GM12878 (cell line): Measurements from ENCODE around the gene GSTM2. TPM values are rescaled to one million over a fixed set of nuclear protein-coding genes. Genes with fewer than 3 reads are reported as not detected.

Experiments
- CREB1 ChIP-seq: IDR thresholded peaks from 2 replicates; pipeline ENCODE4 v1.6.1; 2012; ENCODE audit warnings: low read depth, mild to moderate bottlenecking, inconsistent platforms
- CUX1 ChIP-seq: IDR thresholded peaks from 2 replicates; pipeline ENCODE4 v1.6.1; 2012; ENCODE audit warnings: improper control_type of control experiment, low read depth, low read length; ENCODE audit not compliant: insufficient replicate concordance
- ETV6 ChIP-seq, 2 experiments: fragments of 450-650 bp in 1 of 2; IDR thresholded peaks in 1 of 2; conservative IDR thresholded peaks in 1 of 2; 2 replicates each; pipeline ENCODE4 v1.6.1; 2014; ENCODE audit warnings: antibody characterized with exemption in 1 of 2, borderline replicate concordance in 1 of 2, low read depth in 1 of 2, mild to moderate bottlenecking in 1 of 2, moderate library complexity in 1 of 2
- IKZF1 ChIP-seq: fragments of 450-650 bp; conservative IDR thresholded peaks from 2 replicates; pipeline ENCODE4 v1.6.1; 2017; ENCODE audit warnings: antibody characterized with exemption, mild to moderate bottlenecking
- IKZF2 ChIP-seq, 2 experiments: fragments of 450-650 bp; IDR thresholded peaks; 2 replicates each; pipeline ENCODE4 v1.6.1; 2017; ENCODE audit warnings: mild to moderate bottlenecking in 2 of 2, moderate library complexity in 2 of 2
- MTA2 ChIP-seq: fragments of 450-650 bp; IDR thresholded peaks from 2 replicates; pipeline ENCODE4 v1.6.1; 2016; ENCODE audit warnings: low read depth, mild to moderate bottlenecking, moderate library complexity
- PAX8 ChIP-seq: fragments of 450-650 bp; IDR thresholded peaks from 2 replicates; pipeline ENCODE4 v1.6.1; 2017; ENCODE audit warnings: mild to moderate bottlenecking, moderate library complexity
- RB1 ChIP-seq: fragments of 450-650 bp; formaldehyde crosslinking; IDR thresholded peaks from 2 replicates; pipeline ENCODE4 v1.6.1; 2017; ENCODE audit warnings: mild to moderate bottlenecking, borderline replicate concordance
- RCOR1 ChIP-seq: conservative IDR thresholded peaks from 2 replicates; pipeline ENCODE4 v1.6.1; 2012; ENCODE audit warnings: low read depth, low read length, improper control_type of control experiment
- SKIL ChIP-seq: fragments of 450-650 bp; IDR thresholded peaks from 2 replicates; pipeline ENCODE4 v1.6.1; 2017; ENCODE audit warnings: mild to moderate bottlenecking, low read depth, inconsistent platforms; ENCODE audit not compliant: poor library complexity, severe bottlenecking
- SMAD1 ChIP-seq: fragments of 450-650 bp; IDR thresholded peaks from 2 replicates; pipeline ENCODE4 v1.6.1; 2018; ENCODE audit warnings: mild to moderate bottlenecking, low read depth; ENCODE audit not compliant: partially characterized antibody
- SUZ12 ChIP-seq: fragments of 200-600 bp; sonication (generic); IDR thresholded peaks from one replicate; pipeline ENCODE4 v1.6.1; 2018; ENCODE audit warnings: antibody characterized with exemption, mild to moderate bottlenecking; ENCODE audit not compliant: unreplicated experiment
- ZNF622 ChIP-seq: fragments of 450-650 bp; IDR thresholded peaks from 2 replicates; pipeline ENCODE4 v1.6.1; 2017; ENCODE audit warnings: mild to moderate bottlenecking, inconsistent platforms
- ZNF687 ChIP-seq: fragments of 450-650 bp; IDR thresholded peaks from 2 replicates; pipeline ENCODE4 v1.6.1; 2017; ENCODE audit warnings: mild to moderate bottlenecking, moderate library complexity
- ZSCAN29 ChIP-seq: fragments of 450-650 bp; IDR thresholded peaks from 2 replicates; pipeline ENCODE4 v1.6.1; 2017; ENCODE audit warnings: mild to moderate bottlenecking, moderate library complexity
- polyA plus RNA-seq, 11 experiments: library from polyadenylated mRNA; depleted of rRNA in 4 of 11; unstranded in 6 of 11; stranded (reverse) in 5 of 11; fragments of >200 nt; fragmentation: Nextera tagmentation in 4 of 11; fragmentation: Illumina TruSeq in 1 of 11; extraction: Ambion mirVana in 4 of 11; extraction: Trizol in 1 of 11; gene quantifications; 1 replicate in 1 of 11; 2 replicates in 10 of 11; pipeline versions ENCODE4 v1.2.1 to v1.2.3, GENCODE V29; 2011 to 2016; ENCODE audit warnings: inconsistent platforms in 2 of 11, missing spikeins in 2 of 11, low read depth in 1 of 11
- total RNA-seq, 4 experiments: library from RNA; depleted of rRNA in 3 of 4; stranded (reverse); fragments of >200 nt in 3 of 4; fragmentation: Illumina TruSeq in 1 of 4; extraction: Trizol in 1 of 4; gene quantifications; 2 replicates each; pipeline versions ENCODE4 v1.2.1 to v1.2.3, GENCODE V29; 2013 to 2021

Gene GSTM2
- total and polyA plus RNA-seq, 10 of the 15 experiments (the other 5 are each of a cell fraction or from before 2014, with no cell fraction given), result 8.3 to 32.3 (median 20.2) TPM

- TF ChIP-seq CUX1 (no peak), ZSCAN29 (no peak), SKIL (no peak), SUZ12 (no peak), RB1 (peak; percentile 73; the same call in 1 of the 2 replicates), ETV6 (conservative IDR thresholded peaks at IDR 0.05 in 1 of 2, IDR thresholded peaks at IDR 0.05 in 1 of 2; ENCODE audit: borderline replicate concordance in 1 of 2, low read depth in 1 of 2) (no peak), CREB1 (peak; percentile 37; the same call in 1 of the 2 replicates), ZNF622 (no peak), IKZF2 (IDR thresholded peaks at IDR 0.05) (peak in 1 of 2 experiments; percentile 40; a peak in 1 of 4 replicates), ZNF687 (0 out of 2 replicates have a peak, but pooled peaks have one; percentile 38), SMAD1 (no peak), PAX8 (no peak), MTA2 (peak; percentile 28; the same call in 1 of the 2 replicates), RCOR1 (no peak), IKZF1 (peak; percentile 78)
Measured at GRCh38 chr1:109655615-109656519, 12.0 kb upstream of the GSTM2 start, which contains the start of gene GSTM4 (continued).
